Right kidney (tissue), 1 donor: ENCODE measurements around the gene PIH1D1.
A peak's percentile ranks its signal among the peaks of the same experiment; 100 is the strongest.
"Not testable (repeated sequence)": the region's sequence is repeated elsewhere in the genome, so short reads cannot be mapped to it uniquely, and the experiment has no call there.

Experiments
- DNase-seq: peaks from one replicate; pipeline ENCODE4 v3.0.0-alpha.2; 2016

The PIH1D1 gene

DNA sequence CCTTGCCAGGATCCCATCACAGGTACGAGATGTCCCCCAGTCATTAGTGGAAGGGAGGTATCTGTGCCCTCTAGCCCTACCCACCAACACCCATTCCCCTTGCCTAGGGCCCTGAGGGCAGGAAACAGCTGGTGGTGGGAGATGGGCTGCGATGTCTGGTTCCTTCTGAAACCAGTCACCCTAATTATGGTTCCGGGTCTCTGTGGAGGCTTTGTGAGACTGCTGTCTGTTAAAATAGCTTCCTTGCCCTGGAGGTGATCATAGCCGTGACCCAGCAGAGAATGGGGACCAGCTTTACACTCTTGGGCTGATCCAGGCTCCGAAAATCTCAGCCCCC, 6.9 kb upstream of the PIH1D1 start:
- DNase-seq, result no peak

- no peak for DNase-seq
These were observed 4.7 kb upstream of the PIH1D1 start for GRCh38 chr19:49456326-49456725.

- DNase-seq, result no peak
These were observed 4.2 kb upstream of the PIH1D1 start for GRCh38 chr19:49455773-49456172.

- DNase-seq, result no peak
These were observed 2.2 kb upstream of the PIH1D1 start for GRCh38 chr19:49453757-49454240.

DNA sequence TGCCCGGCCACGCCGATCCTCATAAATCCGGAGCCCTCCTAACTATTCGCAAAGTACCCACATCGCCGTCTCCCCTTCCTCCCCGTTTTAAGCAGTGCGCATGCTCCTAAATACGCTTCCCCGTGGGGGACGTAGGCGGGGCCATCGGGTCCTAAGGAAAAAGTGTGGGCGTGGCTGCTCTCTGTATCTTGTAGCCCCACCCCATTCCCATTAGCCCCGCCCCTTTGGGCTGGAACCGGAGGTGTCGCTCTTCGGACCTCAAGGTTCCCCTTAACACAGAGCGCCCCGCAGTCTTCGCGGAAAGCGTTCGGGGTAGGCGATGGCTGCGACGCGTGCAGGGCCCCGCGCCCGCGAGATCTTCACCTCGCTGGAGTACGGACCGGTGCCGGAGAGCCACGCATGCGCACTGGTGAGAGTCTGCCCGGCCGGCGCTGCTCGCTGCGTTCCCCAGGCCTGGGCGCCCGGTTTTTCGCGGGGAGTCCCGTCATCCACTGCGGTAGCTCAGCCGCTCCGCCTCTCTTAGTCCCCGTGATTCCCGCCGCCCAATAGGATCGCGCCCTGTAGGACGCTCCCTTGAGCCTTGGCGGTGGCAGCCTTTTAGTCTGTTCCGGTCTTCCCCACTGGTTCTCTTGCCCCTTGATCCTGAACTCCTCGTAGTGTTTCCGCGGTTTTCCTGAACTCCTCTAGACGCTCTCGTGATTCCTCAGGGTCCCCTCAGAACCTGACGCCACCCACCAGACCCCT, 1.6 kb upstream of the PIH1D1 start, which contains the start of gene ALDH16A1:
ALDH16A1 (plus strand) TSS at position 213 of the 744 bp plus-strand sequence; CDS start at position 320, 107 bp downstream.
- peak; percentile 99 for DNase-seq

DNA sequence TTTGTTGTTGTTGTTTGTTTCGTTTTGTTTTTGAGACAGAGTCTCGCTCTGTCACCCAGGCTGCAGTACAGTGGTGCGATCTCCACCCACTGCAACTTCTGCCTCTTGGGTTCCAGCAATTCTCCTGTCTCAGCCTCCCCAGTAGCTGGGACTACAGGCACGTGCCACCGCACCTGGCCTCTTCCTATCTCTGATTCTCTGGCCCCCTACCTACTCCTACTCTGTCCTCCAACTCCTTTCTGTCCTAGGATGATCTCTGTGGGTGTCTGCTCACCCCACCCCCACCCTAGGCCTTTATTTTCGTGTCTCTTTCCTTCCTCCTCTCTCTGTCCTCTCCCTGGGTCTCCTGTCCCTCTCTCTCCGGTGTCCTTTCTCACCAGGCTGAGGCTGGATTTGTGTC, 1.2 kb downstream of the PIH1D1 start:
- no peak for DNase-seq

- no peak for DNase-seq
These were observed 3.2 kb downstream of the PIH1D1 start for GRCh38 chr19:49448432-49448786.

- no peak for DNase-seq
These were observed 3.9 kb downstream of the PIH1D1 start for GRCh38 chr19:49447485-49448431.

- DNase-seq, result no peak
These were observed 5.6 kb downstream of the PIH1D1 start for GRCh38 chr19:49445997-49446396.

GRCh38 chr19:49444100-49444700, 7.4 kb downstream of the PIH1D1 start:
- DNase-seq, result not testable (repeated sequence)

- DNase-seq, result peak; percentile 100
These were observed 8.1 kb downstream of the PIH1D1 start for GRCh38 chr19:49443366-49444099.

DNA sequence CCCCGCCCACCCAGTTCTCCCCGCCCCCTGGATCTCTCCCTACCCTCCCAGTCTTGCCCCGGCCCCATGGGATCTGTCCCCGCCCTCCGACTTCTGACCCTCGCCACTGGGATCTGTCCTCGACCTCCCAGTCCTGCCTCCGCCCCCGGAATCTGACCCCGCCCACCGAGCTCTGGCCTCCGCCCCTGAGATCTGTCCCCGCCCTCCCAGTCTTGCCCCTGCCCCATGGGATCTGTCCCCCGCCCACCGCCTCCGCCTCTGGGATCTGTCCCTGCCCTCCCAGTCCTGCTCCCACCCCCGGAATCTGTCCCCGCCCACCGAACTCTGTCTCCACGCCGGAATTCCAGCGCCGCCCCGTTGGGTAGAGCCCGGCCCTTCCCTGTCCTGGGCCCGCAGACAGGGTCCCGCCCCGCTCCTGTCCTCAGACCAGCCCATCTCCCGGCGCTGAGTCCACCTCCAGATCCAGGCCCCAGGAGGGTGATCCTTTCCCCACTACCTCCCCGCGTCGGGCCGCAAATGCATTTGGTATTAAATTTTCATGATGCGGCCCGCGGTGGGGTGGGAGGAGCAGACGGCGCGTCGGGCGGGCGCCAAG, 8.7 kb downstream of the PIH1D1 start:
- no peak for DNase-seq

DNA sequence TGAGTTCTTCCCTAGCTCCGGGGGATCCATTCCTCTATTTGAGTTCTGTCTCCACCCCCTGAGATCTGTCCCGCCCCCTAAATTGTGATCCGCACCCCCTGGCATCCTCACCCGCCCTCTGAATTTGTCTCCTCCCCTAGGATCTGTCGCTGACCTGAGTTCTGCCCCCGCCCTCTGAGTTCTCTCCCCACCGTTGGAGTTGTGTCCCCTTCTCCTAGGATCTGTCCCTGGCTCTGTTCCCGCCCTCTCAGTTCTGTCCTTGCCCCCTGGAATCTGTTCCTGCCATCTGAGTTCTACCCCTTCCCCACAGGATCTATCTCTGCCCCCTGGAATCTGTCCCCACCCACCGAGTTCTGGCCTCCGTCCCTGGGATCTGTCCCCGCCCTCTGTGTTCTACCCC, 9.3 kb downstream of the PIH1D1 start:
- DNase-seq, result no peak

GRCh38 chr19:49441960-49442350, 9.7 kb downstream of the PIH1D1 start:
- no peak for DNase-seq

DNA sequence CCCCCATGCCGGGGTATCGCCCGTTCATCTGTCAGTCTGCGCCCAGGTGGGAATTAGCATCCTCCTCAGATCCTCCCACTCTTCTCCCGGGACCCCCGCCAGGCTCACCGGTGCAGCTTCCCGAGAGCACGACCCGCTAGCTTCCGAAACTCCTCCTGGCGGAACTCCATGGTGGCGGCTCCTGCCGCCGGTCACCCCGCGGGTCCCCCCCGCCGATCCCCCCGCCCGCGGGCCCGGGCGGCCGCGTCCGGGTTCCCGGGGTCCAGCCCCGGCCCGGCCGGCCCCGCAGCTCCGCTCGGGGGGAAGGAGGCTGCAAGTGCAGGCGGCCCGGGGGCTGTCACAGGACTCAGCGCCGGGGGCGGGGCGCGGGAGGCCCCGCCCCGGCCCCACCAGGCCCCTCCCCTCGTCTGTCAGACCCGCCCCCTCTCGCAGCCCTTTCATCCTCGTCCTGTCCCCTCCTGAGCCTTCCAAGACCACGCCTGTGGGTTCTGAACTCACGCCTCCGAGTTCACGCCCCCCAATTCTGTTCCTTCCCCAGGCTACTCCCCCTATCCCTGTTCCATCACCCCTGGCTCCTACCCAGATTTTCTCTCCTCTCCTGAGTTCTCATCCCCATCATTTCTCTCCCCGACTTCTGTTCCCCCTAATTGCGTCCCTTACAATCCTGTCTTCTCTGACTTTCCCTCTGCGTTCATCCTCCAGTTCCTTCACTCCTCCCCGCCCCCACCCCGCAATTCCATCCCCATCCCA, 10.2 kb downstream of the PIH1D1 start, which contains the start of gene SLC17A7:
SLC17A7 (minus strand) TSS at position 318 of the 750 bp plus-strand sequence; CDS start at position 170, 148 bp downstream.
- DNase-seq, result no peak

DNA sequence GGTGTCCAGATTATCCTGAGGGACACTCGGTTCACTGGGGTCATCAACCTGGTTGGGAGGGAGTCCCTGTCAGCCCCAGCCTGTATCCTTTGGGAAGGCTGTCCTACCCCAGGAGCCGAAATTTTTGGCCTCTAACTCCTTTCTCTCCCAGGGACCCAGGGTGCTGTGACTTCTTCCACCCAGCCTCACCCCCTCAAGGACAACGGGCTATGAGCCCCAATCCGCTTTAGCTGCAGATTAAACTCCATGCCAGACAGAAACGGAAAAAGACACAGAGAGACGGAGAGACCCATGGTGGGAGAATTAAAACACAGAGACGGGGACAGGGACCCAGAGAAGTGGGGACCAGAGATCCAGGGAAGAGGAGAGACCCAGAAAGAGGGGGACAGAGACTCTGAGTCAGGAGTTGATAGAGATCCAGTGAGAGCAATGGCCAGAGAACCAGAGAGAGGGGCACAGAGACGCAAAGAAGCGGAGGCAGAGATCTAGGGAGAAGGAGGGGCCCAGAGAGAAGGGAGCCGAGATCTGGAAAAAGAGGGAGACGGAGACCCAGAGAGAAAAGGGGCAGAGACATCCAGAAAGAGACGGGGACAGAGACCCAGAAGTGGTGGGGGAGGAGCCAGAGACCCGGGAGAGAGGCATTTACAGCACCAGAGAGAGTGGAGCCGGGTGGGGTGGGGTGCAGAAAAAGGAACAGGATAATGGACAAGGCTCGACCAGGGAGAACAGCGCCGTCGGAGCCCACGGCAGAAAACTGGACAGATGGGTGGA, 11.0 kb downstream of the PIH1D1 start:
- no peak for DNase-seq

- no peak for DNase-seq
These were observed 11.8 kb downstream of the PIH1D1 start for GRCh38 chr19:49439836-49440235.

- no peak for DNase-seq
These were observed 13.4 kb downstream of the PIH1D1 start for GRCh38 chr19:49438261-49438660.

- DNase-seq, result no peak
These were observed 14.4 kb downstream of the PIH1D1 start for GRCh38 chr19:49437231-49437630.

DNA sequence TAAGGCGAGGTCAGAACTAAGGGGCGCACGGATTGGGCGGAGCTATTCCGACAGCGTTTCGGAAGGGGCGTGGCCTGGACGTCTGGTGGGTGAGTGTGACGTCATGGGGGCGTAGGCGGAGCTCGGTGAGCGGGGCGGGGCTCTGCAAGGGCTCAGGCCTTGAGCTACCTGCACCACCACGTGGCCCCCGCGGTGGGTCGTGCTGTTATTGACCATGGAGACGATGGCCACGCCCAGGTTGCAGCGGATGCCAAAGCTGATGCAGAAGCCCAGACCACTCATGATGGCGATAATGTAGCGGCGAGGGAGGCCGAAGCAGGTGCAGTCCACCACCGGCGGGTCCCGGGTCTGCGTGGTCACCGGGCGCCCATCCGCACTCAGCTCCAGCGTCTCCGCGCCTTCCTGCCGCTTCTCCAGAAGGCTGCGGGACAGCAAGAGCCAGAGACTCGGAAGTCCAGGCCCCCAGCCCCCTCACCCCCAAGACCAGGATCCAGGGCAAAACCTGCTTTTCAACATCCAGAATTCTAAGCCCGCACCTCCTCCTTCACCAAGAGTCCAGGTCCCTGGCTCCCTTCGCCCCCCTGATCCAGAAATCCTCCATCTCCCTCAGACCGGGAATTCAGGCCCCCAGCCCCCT, 15.1 kb downstream of the PIH1D1 start:
- DNase-seq, result no peak
